ENCODE measurements around the gene KCNB1.
"Not testable (repeated sequence)": the region's sequence is repeated elsewhere in the genome, so short reads cannot be mapped to it uniquely, and the experiment has no call there.

KCNB1 gene

DNA sequence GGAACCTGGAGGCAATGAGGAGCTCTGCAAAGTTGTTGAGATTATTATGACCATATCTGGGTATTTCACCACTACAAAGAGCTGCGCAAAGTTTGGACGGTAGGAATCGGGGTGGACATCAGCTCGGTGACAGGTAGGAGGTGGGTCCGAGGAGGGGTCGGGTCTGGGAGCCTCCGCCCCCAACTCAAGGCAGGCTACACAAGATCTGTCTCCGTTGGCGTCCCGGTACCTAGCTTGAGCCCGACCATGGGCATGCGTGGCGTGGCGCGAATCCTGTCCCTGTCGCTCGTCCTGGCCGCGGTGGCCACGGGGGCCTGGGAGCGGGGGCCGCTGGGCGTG, 164.4 kb downstream of the KCNB1 start:
- no peaks in the 10 kb centered on the region for H3K9me3 ChIP-seq (ENCODE audit: control insufficient read depth, insufficient read depth, low read length)
- H3K9me2 ChIP-seq (replicated peaks; ENCODE audit: control insufficient read depth, low read length): no peaks in the 10 kb centered on the region
- H3K4me3 ChIP-seq (ENCODE audit: low read length): no peak overlapping the region
- no peaks in the 10 kb centered on the region for H3K79me2 ChIP-seq (ENCODE audit: control insufficient read depth, low read length)
- H3K4me1 ChIP-seq (ENCODE audit: control insufficient read depth, low read length): no peaks in the 10 kb centered on the region
- no peak overlapping the region for H3K4me2 ChIP-seq (ENCODE audit: low read length)
- H3F3A ChIP-seq (ENCODE audit: control insufficient read depth, insufficient read depth): no peaks in the 10 kb centered on the region
- no peaks in the 10 kb centered on the region for H3K36me3 ChIP-seq (ENCODE audit: control insufficient read depth, low read length)
- TF ChIP-seq EZH2phosphoT487 (IDR thresholded peaks at IDR 0.05; ENCODE audit: borderline replicate concordance, low read length): no peak
- peaks cover 50% of the 10 kb centered on the region for H3K27me3 ChIP-seq (ENCODE audit: control insufficient read depth, low read length)
- H4K20me1 ChIP-seq (ENCODE audit: control insufficient read depth, insufficient read depth, low read depth, low read length): no peaks in the 10 kb centered on the region
- H3K27ac ChIP-seq (ENCODE audit: low read depth, low read length): no peak overlapping the region

DNA sequence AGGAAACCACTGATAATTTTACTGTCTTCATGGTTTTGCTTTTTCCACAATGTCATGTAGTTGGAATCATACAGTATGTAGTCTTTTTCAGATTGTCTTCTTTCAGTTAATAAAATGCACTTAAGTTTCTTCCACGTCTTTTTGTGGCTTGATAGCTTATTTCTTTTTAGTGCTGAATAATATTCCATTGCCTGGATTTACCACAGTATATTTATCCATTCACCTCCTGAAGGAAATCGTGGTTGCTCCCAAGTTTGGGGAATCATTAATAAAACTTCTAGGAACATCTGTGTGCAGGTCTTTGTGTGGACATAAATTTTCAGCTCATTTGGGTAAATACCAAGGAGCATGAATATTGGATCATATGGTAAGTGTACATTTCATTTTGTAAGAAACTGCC, 165.8 kb downstream of the KCNB1 start:
- no peak for TF ChIP-seq EZH2phosphoT487 (IDR thresholded peaks at IDR 0.05; ENCODE audit: borderline replicate concordance, low read length)
- TF ChIP-seq, protein P1, sequence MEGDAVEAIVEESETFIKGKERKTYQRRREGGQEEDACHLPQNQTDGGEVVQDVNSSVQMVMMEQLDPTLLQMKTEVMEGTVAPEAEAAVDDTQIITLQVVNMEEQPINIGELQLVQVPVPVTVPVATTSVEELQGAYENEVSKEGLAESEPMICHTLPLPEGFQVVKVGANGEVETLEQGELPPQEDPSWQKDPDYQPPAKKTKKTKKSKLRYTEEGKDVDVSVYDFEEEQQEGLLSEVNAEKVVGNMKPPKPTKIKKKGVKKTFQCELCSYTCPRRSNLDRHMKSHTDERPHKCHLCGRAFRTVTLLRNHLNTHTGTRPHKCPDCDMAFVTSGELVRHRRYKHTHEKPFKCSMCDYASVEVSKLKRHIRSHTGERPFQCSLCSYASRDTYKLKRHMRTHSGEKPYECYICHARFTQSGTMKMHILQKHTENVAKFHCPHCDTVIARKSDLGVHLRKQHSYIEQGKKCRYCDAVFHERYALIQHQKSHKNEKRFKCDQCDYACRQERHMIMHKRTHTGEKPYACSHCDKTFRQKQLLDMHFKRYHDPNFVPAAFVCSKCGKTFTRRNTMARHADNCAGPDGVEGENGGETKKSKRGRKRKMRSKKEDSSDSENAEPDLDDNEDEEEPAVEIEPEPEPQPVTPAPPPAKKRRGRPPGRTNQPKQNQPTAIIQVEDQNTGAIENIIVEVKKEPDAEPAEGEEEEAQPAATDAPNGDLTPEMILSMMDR (IDR thresholded peaks at IDR 0.05; ENCODE audit: low read depth, low read length, poor library complexity, severe bottlenecking): no peak
- H3K27me3 ChIP-seq (ENCODE audit: control insufficient read depth, low read length): peaks cover 57% of the 10 kb centered on the region
- no peaks in the 10 kb centered on the region for H3K9me2 ChIP-seq (replicated peaks; ENCODE audit: control insufficient read depth, low read length)
- no peak overlapping the region for H3K4me2 ChIP-seq (ENCODE audit: low read length)
- H3K79me2 ChIP-seq (ENCODE audit: control insufficient read depth, low read length): no peaks in the 10 kb centered on the region
- H3K4me3 ChIP-seq (ENCODE audit: low read length): no peak overlapping the region
- H4K20me1 ChIP-seq (ENCODE audit: control insufficient read depth, insufficient read depth, low read depth, low read length): no peaks in the 10 kb centered on the region
- no peaks in the 10 kb centered on the region for H3F3A ChIP-seq (ENCODE audit: control insufficient read depth, insufficient read depth)
- no peaks in the 10 kb centered on the region for H3K9me3 ChIP-seq (ENCODE audit: control insufficient read depth, insufficient read depth, low read length)
- no peaks in the 10 kb centered on the region for H3K4me1 ChIP-seq (ENCODE audit: control insufficient read depth, low read length)
- H3K36me3 ChIP-seq (ENCODE audit: control insufficient read depth, low read length): no peaks in the 10 kb centered on the region
- no peak overlapping the region for H3K27ac ChIP-seq (ENCODE audit: low read depth, low read length)

DNA sequence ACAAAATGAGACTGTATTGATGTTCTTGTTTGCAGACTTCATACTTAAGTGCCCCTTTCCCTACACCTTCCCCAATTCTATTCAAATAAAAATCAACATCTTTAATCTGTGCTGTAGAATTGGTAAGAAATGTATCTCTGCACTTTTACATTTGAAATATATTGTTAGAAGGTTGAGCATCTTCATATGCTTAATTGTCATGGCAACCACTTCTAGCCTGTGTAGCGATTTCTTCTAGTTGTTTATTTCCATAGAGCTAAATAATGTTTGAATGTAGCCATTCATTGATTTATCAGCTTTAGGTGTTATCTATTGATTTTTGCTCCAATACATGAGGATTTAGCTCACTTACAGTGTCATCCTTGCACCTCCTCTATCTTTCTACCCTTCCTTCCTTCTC, 166.9 kb downstream of the KCNB1 start:
- H3K4me2 ChIP-seq (ENCODE audit: low read length): no peak overlapping the region
- H3F3A ChIP-seq (ENCODE audit: control insufficient read depth, insufficient read depth): no peaks in the 10 kb centered on the region
- no peaks in the 10 kb centered on the region for H3K79me2 ChIP-seq (ENCODE audit: control insufficient read depth, low read length)
- H3K27ac ChIP-seq (ENCODE audit: low read depth, low read length): no peak overlapping the region
- no peaks in the 10 kb centered on the region for H3K9me3 ChIP-seq (ENCODE audit: control insufficient read depth, insufficient read depth, low read length)
- no peaks in the 10 kb centered on the region for H3K9me2 ChIP-seq (replicated peaks; ENCODE audit: control insufficient read depth, low read length)
- H3K4me1 ChIP-seq (ENCODE audit: control insufficient read depth, low read length): no peaks in the 10 kb centered on the region
- no peaks in the 10 kb centered on the region for H3K36me3 ChIP-seq (ENCODE audit: control insufficient read depth, low read length)
- H3K4me3 ChIP-seq (ENCODE audit: low read length): no peak overlapping the region
- no peak for TF ChIP-seq EZH2phosphoT487 (IDR thresholded peaks at IDR 0.05; ENCODE audit: borderline replicate concordance, low read length)
- TF ChIP-seq, protein P1 (IDR thresholded peaks at IDR 0.05; ENCODE audit: low read depth, low read length, poor library complexity, severe bottlenecking): no peak
- H4K20me1 ChIP-seq (ENCODE audit: control insufficient read depth, insufficient read depth, low read depth, low read length): no peaks in the 10 kb centered on the region
- H3K27me3 ChIP-seq (ENCODE audit: control insufficient read depth, low read length): peaks cover 53% of the 10 kb centered on the region

DNA sequence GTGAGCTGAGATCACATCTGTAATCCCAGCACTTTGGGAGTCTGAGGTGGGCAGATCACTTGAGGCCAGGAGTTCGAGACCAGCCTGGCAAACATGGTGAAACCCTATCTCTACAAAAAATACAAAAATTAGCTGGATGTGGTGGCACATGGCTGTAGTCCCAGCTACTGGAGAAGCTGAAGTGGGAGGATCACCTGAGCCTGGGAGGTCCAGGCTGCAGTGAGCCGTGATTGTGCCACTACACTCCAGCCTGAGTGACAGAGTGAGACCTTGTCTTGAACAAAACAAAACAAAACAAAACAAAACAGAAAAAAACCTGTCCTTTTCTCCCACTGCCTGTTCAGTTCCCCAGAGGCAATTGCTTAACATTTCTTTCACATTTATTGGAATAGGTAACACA, 168.4 kb downstream of the KCNB1 start:
- H3K27ac ChIP-seq (ENCODE audit: low read depth, low read length); H3K9me2 ChIP-seq (replicated peaks; ENCODE audit: control insufficient read depth, low read length); H4K20me1 ChIP-seq (ENCODE audit: control insufficient read depth, insufficient read depth, low read depth, low read length); H3K79me2 ChIP-seq (ENCODE audit: control insufficient read depth, low read length); H3K4me3 ChIP-seq (ENCODE audit: low read length); H3K4me2 ChIP-seq (ENCODE audit: low read length); H3K9me3 ChIP-seq (ENCODE audit: control insufficient read depth, insufficient read depth, low read length); H3K36me3 ChIP-seq (ENCODE audit: control insufficient read depth, low read length); H3K4me1 ChIP-seq (ENCODE audit: control insufficient read depth, low read length); H3F3A ChIP-seq (ENCODE audit: control insufficient read depth, insufficient read depth): not testable (repeated sequence)
- peaks cover 55% of the 10 kb centered on the region for H3K27me3 ChIP-seq (ENCODE audit: control insufficient read depth, low read length)

Data from DOHH2 (cell line).